ENCODE measurements around the gene HSP90B1.

DNA sequence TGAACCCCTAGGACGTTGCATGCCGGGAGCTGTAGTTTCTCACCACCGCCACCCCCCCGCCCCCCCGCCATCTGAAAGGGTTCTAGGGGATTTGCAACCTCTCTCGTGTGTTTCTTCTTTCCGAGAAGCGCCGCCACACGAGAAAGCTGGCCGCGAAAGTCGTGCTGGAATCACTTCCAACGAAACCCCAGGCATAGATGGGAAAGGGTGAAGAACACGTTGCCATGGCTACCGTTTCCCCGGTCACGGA, 501 bp upstream of the HSP90B1 start:
- TF ChIP-seq CTCF (IDR thresholded peaks at IDR 0.05) (no peak), POLR2A (IDR thresholded peaks at IDR 0.05) (no peak)

Measured in tibial nerve (tissue), 3 donors.